HEK293 (cell line): ENCODE data around the gene RPL19.

ENCODE experiments used
- GLIS2 ChIP-seq: fragments of 450-650 bp; formaldehyde crosslinking; IDR thresholded peaks from 2 replicates; pipeline ENCODE4 v1.5.1; 2016; ENCODE audit warnings: missing biosample characterization, missing genetic modification characterization
- KLF16 ChIP-seq: fragments of 450-650 bp; formaldehyde crosslinking; IDR thresholded peaks from 2 replicates; pipeline ENCODE4 v1.5.1; 2017; ENCODE audit warnings: missing biosample characterization, missing genetic modification characterization
- OSR2 ChIP-seq: fragments of 450-650 bp; formaldehyde crosslinking; IDR thresholded peaks from 2 replicates; pipeline ENCODE4 v1.5.1; 2016; ENCODE audit warnings: missing biosample characterization, missing genetic modification characterization
- SP7 ChIP-seq: fragments of 450-650 bp; formaldehyde crosslinking; IDR thresholded peaks from 2 replicates; pipeline ENCODE4 v1.5.1; 2016; ENCODE audit warnings: missing biosample characterization, missing genetic modification characterization
- TCF7L2 ChIP-seq: IDR thresholded peaks from 2 replicates; pipeline ENCODE4 v1.6.1; 2011; ENCODE audit warnings: low read depth, mild to moderate bottlenecking, inconsistent platforms, low read length, moderate library complexity, borderline replicate concordance
- ZBTB20 ChIP-seq: fragments of 450-650 bp; formaldehyde crosslinking; IDR thresholded peaks from 2 replicates; pipeline ENCODE4 v1.5.1; 2016; ENCODE audit warnings: missing biosample characterization, missing genetic modification characterization
- ZBTB21 ChIP-seq: fragments of 450-650 bp; formaldehyde crosslinking; IDR thresholded peaks from 2 replicates; pipeline ENCODE4 v1.5.1; 2017; ENCODE audit warnings: missing biosample characterization, missing genetic modification characterization
- ZBTB6 ChIP-seq: fragments of 450-650 bp; formaldehyde crosslinking; IDR thresholded peaks from 2 replicates; pipeline ENCODE4 v1.5.1; 2017; ENCODE audit warnings: missing biosample characterization, missing genetic modification characterization
- ZFP3 ChIP-seq: fragments of 450-650 bp; formaldehyde crosslinking; IDR thresholded peaks from 2 replicates; pipeline ENCODE4 v1.5.1; 2016; ENCODE audit warnings: low read depth, missing biosample characterization, missing genetic modification characterization
- ZNF112 ChIP-seq: fragments of 450-650 bp; formaldehyde crosslinking; IDR thresholded peaks from 2 replicates; pipeline ENCODE4 v1.5.0; 2017; ENCODE audit warnings: missing biosample characterization, missing genetic modification characterization
- ZNF121 ChIP-seq: fragments of 450-650 bp; formaldehyde crosslinking; IDR thresholded peaks from 2 replicates; pipeline ENCODE4 v1.5.1; 2016; ENCODE audit warnings: missing biosample characterization, missing genetic modification characterization
- ZNF184 ChIP-seq: fragments of 450-650 bp; IDR thresholded peaks from 2 replicates; pipeline ENCODE4 v1.5.1; 2018; ENCODE audit warnings: missing biosample characterization, mild to moderate bottlenecking, missing genetic modification characterization
- ZNF19 ChIP-seq: fragments of 450-650 bp; formaldehyde crosslinking; IDR thresholded peaks from 2 replicates; pipeline ENCODE4; 2016; ENCODE audit warnings: missing biosample characterization, missing genetic modification characterization, low read depth
- ZNF274 ChIP-seq, 2 experiments: fragments of 200-500 bp in 1 of 2; fragments of 450-650 bp in 1 of 2; sonication (Bioruptor generic) in 1 of 2; formaldehyde crosslinking in 1 of 2; IDR thresholded peaks; 2 replicates each; pipeline versions ENCODE4 v1.5.1 to v1.6.1; 2014 to 2016; ENCODE audit warnings: borderline replicate concordance in 1 of 2, inconsistent platforms in 1 of 2, low read length in 1 of 2, missing biosample characterization in 1 of 2, missing genetic modification characterization in 1 of 2
- ZNF394 ChIP-seq: fragments of 450-650 bp; formaldehyde crosslinking; IDR thresholded peaks from 2 replicates; pipeline ENCODE4 v1.5.1; 2016; ENCODE audit warnings: missing biosample characterization, missing genetic modification characterization, mild to moderate bottlenecking, moderate library complexity, borderline replicate concordance
- ZNF416 ChIP-seq: fragments of 450-650 bp; formaldehyde crosslinking; IDR thresholded peaks from 2 replicates; pipeline ENCODE4 v1.5.1; 2016; ENCODE audit warnings: missing biosample characterization, missing genetic modification characterization
- ZNF548 ChIP-seq: fragments of 450-650 bp; formaldehyde crosslinking; IDR thresholded peaks from 2 replicates; pipeline ENCODE4 v1.5.1; 2016; ENCODE audit warnings: missing biosample characterization, missing genetic modification characterization
- ZNF555 ChIP-seq: fragments of 450-650 bp; formaldehyde crosslinking; conservative IDR thresholded peaks from 2 replicates; pipeline ENCODE4 v1.5.1; 2017; ENCODE audit warnings: missing biosample characterization, mild to moderate bottlenecking, missing genetic modification characterization, inconsistent platforms
- ZNF639 ChIP-seq: fragments of 450-650 bp; formaldehyde crosslinking; IDR thresholded peaks from 2 replicates; pipeline ENCODE4 v1.5.1; 2016; ENCODE audit warnings: missing biosample characterization, missing genetic modification characterization
- ZNF654 ChIP-seq: fragments of 450-650 bp; formaldehyde crosslinking; IDR thresholded peaks from 2 replicates; pipeline ENCODE4 v1.5.1; 2016; ENCODE audit warnings: low read depth, missing biosample characterization, missing genetic modification characterization
- ZNF677 ChIP-seq: fragments of 450-650 bp; IDR thresholded peaks from 2 replicates; pipeline ENCODE4 v1.5.0; 2018; ENCODE audit warnings: missing biosample characterization, mild to moderate bottlenecking, missing genetic modification characterization, moderate library complexity
- TF ChIP-seq, protein P1 (sequence below): fragments of 450-650 bp; formaldehyde crosslinking; IDR thresholded peaks from 2 replicates; pipeline ENCODE4 v1.5.1; 2016; ENCODE audit warnings: missing biosample characterization, missing genetic modification characterization
- TF ChIP-seq, protein P2 (sequence below): fragments of 450-650 bp; formaldehyde crosslinking; IDR thresholded peaks from 2 replicates; pipeline ENCODE4 v1.5.1; 2016; ENCODE audit warnings: missing biosample characterization, missing genetic modification characterization
- TF ChIP-seq, protein P3 (sequence below): fragments of 450-650 bp; formaldehyde crosslinking; IDR thresholded peaks from 2 replicates; pipeline ENCODE4 v1.5.1; 2016; ENCODE audit warnings: missing biosample characterization, missing genetic modification characterization
- TF ChIP-seq, protein P4 (sequence below): fragments of 450-650 bp; formaldehyde crosslinking; IDR thresholded peaks from 2 replicates; pipeline ENCODE4; 2016; ENCODE audit warnings: missing biosample characterization, missing genetic modification characterization
- TF ChIP-seq, protein P5 (sequence below): fragments of 450-650 bp; formaldehyde crosslinking; IDR thresholded peaks from 2 replicates; pipeline ENCODE4 v1.5.1; 2016; ENCODE audit warnings: missing biosample characterization, missing genetic modification characterization

Gene RPL19

DNA sequence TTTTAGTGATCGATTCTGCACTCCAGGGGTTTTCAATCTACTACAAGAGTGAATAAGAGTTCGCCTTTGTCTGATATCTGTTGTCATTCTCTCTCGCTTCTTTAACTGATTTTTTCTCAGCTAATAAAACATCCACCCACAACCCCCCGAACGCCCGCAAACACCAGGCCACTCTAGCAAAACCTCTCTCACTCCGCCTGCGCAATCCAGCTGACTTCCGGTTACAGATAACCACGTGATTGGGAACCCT is 338 bp upstream of the RPL19 start (continued):
- TF ChIP-seq ZNF19 (tag by site-specific recombination) (no peak), ZNF639 (no peak), ZBTB21 (tag by site-specific recombination) (no peak), GLIS2 (no peak), ZNF184 (no peak), ZNF112 (tag by site-specific recombination) (no peak), OSR2 (tag by site-specific recombination) (no peak), ZNF654 (tag by site-specific recombination) (no peak), ZNF555 (no peak), ZNF394 (tag by site-specific recombination) (no peak), TCF7L2 (no peak), KLF16 (tag by site-specific recombination) (peak; percentile 38; the same call in 1 of the 2 replicates), SP7 (tag by site-specific recombination) (no peak; the same call in 1 of the 2 replicates), ZNF274 (IDR thresholded peaks at IDR 0.05; ENCODE audit: low read length) (no peak), ZNF274 (tag by site-specific recombination; IDR thresholded peaks at IDR 0.05; ENCODE audit: borderline replicate concordance) (no peak), ZNF548 (tag by site-specific recombination) (no peak), ZFP3 (tag by site-specific recombination) (no peak), ZBTB6 (tag by site-specific recombination) (no peak), ZBTB20 (peak; percentile 14; the same call in 1 of the 2 replicates), ZNF121 (no peak), ZNF677 (tag by site-specific recombination) (no peak), ZNF416 (tag by site-specific recombination) (no peak)
- TF ChIP-seq, protein P1, sequence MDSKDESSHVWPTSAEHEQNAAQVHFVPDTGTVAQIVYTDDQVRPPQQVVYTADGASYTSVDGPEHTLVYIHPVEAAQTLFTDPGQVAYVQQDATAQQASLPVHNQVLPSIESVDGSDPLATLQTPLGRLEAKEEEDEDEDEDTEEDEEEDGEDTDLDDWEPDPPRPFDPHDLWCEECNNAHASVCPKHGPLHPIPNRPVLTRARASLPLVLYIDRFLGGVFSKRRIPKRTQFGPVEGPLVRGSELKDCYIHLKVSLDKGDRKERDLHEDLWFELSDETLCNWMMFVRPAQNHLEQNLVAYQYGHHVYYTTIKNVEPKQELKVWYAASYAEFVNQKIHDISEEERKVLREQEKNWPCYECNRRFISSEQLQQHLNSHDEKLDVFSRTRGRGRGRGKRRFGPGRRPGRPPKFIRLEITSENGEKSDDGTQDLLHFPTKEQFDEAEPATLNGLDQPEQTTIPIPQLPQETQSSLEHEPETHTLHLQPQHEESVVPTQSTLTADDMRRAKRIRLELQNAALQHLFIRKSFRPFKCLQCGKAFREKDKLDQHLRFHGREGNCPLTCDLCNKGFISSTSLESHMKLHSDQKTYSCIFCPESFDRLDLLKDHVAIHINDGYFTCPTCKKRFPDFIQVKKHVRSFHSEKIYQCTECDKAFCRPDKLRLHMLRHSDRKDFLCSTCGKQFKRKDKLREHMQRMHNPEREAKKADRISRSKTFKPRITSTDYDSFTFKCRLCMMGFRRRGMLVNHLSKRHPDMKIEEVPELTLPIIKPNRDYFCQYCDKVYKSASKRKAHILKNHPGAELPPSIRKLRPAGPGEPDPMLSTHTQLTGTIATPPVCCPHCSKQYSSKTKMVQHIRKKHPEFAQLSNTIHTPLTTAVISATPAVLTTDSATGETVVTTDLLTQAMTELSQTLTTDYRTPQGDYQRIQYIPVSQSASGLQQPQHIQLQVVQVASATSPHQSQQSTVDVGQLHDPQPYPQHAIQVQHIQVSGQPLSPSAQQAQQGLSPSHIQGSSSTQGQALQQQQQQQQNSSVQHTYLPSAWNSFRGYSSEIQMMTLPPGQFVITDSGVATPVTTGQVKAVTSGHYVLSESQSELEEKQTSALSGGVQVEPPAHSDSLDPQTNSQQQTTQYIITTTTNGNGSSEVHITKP: no peak
- TF ChIP-seq, protein P2, sequence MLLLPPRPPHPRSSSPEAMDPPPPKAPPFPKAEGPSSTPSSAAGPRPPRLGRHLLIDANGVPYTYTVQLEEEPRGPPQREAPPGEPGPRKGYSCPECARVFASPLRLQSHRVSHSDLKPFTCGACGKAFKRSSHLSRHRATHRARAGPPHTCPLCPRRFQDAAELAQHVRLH (tag by site-specific recombination): peak; percentile 94; the same call in 1 of the 2 replicates
- TF ChIP-seq, protein P3, sequence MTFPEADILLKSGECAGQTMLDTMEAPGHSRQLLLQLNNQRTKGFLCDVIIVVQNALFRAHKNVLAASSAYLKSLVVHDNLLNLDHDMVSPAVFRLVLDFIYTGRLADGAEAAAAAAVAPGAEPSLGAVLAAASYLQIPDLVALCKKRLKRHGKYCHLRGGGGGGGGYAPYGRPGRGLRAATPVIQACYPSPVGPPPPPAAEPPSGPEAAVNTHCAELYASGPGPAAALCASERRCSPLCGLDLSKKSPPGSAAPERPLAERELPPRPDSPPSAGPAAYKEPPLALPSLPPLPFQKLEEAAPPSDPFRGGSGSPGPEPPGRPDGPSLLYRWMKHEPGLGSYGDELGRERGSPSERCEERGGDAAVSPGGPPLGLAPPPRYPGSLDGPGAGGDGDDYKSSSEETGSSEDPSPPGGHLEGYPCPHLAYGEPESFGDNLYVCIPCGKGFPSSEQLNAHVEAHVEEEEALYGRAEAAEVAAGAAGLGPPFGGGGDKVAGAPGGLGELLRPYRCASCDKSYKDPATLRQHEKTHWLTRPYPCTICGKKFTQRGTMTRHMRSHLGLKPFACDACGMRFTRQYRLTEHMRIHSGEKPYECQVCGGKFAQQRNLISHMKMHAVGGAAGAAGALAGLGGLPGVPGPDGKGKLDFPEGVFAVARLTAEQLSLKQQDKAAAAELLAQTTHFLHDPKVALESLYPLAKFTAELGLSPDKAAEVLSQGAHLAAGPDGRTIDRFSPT (tag by site-specific recombination): no peak
- TF ChIP-seq, protein P4, sequence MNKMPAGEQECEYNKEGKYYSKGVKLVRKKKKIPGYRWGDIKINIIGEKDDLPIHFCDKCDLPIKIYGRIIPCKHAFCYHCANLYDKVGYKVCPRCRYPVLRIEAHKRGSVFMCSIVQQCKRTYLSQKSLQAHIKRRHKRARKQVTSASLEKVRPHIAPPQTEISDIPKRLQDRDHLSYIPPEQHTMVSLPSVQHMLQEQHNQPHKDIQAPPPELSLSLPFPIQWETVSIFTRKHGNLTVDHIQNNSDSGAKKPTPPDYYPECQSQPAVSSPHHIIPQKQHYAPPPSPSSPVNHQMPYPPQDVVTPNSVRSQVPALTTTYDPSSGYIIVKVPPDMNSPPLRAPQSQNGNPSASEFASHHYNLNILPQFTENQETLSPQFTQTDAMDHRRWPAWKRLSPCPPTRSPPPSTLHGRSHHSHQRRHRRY (tag by site-specific recombination): no peak
- TF ChIP-seq, protein P5, sequence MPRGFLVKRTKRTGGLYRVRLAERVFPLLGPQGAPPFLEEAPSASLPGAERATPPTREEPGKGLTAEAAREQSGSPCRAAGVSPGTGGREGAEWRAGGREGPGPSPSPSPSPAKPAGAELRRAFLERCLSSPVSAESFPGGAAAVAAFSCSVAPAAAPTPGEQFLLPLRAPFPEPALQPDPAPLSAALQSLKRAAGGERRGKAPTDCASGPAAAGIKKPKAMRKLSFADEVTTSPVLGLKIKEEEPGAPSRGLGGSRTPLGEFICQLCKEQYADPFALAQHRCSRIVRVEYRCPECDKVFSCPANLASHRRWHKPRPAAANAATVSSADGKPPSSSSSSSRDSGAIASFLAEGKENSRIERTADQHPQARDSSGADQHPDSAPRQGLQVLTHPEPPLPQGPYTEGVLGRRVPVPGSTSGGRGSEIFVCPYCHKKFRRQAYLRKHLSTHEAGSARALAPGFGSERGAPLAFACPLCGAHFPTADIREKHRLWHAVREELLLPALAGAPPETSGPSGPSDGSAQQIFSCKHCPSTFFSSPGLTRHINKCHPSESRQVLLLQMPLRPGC: no peak
